Astrocyte (in vitro differentiated cells and primary cell): ENCODE data around the gene C1QTNF2.

Source experiments
- EZH2 ChIP-seq: IDR thresholded peaks from 2 replicates; pipeline ENCODE4 v1.6.1; 2012; ENCODE audit warnings: mild to moderate bottlenecking, low read length, inconsistent platforms; ENCODE audit not compliant: insufficient read depth
- TF ChIP-seq, protein P1 (sequence below): IDR thresholded peaks from 2 replicates; pipeline ENCODE4 v1.5.1; 2011; ENCODE audit warnings: low read depth, mild to moderate bottlenecking, inconsistent platforms, low read length, moderate library complexity; ENCODE audit not compliant: insufficient read depth

DNA sequence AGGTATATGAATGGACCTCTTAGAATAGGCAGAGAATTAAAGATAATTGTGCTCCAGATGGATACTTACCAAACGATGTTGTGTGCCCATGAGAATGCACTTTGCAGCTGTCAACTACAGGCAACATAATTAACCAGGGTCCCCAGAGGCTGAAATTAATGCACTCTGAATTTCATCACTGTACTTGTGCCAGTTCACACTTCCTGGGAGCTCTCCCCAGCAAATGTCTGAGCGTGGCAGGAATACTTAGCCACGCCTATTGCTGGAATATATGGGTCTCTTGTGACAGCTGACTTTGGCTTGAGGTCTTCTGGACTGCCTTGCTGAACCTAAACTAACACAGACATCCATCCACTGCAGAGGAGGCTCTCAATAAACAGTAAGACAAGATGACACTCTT is 11.9 kb upstream of the C1QTNF2 start:
- TF ChIP-seq, protein P1, sequence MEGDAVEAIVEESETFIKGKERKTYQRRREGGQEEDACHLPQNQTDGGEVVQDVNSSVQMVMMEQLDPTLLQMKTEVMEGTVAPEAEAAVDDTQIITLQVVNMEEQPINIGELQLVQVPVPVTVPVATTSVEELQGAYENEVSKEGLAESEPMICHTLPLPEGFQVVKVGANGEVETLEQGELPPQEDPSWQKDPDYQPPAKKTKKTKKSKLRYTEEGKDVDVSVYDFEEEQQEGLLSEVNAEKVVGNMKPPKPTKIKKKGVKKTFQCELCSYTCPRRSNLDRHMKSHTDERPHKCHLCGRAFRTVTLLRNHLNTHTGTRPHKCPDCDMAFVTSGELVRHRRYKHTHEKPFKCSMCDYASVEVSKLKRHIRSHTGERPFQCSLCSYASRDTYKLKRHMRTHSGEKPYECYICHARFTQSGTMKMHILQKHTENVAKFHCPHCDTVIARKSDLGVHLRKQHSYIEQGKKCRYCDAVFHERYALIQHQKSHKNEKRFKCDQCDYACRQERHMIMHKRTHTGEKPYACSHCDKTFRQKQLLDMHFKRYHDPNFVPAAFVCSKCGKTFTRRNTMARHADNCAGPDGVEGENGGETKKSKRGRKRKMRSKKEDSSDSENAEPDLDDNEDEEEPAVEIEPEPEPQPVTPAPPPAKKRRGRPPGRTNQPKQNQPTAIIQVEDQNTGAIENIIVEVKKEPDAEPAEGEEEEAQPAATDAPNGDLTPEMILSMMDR = no peak
- no peak for TF ChIP-seq EZH2
